GM12873 (cell line): ENCODE results near the gene MORF4L1.

Experiments
- TF ChIP-seq, protein P1 (sequence below): IDR thresholded peaks from 2 replicates; pipeline ENCODE4 v1.5.1; 2012; ENCODE audit warnings: low read depth, mild to moderate bottlenecking, moderate library complexity, low read length, control low read depth; ENCODE audit not compliant: insufficient read depth; ENCODE audit errors: missing control alignments

The MORF4L1 gene

DNA sequence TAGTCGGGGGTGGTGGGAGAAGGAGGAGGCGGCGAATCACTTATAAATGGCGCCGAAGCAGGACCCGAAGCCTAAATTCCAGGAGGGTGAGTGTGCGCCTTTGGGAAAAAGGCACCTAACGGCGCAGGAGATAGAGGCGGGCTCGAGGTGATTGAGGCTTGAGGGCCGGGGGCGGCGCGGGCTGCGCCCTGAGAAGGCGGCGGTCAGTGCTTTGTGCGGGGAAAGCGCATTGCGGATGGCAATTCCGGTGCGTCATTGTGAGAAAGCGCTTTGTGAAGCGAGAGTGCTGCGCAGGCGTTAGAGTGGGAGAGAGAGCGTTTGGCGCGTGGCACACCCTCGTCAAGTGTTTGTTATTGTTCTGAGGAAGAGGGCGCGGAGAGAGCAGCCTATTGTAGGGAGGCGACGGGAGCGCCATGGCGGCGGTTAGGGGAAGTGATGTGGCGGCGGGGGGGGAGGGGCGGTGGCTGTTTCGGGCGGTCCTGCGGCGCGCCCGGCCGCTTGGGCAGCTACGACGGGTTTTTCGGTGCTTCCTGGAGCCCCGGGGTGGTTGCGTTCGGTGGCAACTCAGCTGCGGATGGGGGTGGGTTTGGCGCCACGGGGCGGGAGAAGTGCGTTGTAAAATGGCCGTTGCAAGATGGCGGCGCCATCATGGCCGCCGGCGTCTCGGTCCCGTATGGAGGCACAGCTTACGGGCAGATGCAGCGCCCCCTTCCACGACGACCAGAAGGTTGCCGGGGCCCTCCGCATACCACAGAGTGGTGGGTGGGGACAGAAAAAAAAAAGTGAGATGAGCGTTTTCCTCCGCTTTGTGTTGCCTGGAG, 492 bp downstream of the MORF4L1 start:
- TF ChIP-seq, protein P1, sequence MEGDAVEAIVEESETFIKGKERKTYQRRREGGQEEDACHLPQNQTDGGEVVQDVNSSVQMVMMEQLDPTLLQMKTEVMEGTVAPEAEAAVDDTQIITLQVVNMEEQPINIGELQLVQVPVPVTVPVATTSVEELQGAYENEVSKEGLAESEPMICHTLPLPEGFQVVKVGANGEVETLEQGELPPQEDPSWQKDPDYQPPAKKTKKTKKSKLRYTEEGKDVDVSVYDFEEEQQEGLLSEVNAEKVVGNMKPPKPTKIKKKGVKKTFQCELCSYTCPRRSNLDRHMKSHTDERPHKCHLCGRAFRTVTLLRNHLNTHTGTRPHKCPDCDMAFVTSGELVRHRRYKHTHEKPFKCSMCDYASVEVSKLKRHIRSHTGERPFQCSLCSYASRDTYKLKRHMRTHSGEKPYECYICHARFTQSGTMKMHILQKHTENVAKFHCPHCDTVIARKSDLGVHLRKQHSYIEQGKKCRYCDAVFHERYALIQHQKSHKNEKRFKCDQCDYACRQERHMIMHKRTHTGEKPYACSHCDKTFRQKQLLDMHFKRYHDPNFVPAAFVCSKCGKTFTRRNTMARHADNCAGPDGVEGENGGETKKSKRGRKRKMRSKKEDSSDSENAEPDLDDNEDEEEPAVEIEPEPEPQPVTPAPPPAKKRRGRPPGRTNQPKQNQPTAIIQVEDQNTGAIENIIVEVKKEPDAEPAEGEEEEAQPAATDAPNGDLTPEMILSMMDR = peak; percentile 58

DNA sequence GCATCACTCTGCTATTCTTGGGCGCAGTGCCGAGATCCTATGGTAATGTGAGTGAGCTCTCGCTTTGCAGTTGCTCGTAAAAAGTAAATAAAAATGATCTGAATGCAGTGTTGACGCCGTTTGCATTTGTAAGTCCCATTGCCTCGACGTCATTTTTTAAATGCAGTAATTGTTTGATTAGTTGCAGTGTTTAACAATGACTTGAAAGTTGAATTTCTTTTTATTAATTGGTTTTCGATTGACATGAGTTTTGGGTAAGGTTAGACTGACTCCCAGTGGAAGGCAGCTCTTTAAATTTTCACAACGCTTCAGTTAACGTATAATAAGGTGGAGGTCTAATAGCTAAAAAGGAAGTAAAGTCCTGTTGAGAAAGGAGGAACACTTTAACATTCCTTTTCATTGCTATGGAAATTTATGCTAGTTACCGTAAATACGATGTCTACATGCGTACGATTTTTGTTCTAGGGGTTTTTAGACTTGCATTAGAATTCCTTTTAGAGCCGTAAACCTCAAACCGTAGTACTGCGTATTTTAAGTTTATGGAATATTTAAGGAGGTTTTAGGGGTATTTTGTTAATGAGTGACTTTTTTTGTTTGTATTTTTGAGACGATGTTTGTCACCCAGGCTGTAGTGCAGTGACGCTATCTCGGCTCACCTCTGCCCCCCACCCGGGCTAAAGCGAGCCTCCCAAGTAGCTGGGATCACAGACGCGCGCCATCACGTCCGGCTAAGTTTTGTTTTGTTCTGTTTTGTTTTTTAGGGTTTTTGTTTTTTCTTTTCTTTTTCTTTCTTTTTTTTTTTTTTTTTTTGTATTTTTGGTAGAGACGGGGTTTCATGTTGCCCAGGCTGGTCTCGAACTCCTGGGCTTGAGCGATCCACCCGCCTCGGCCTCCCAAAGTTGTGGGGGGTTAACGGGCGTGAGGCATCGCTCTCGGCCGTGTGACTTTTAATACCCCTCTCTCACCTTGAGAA, 1.4 kb downstream of the MORF4L1 start:
- TF ChIP-seq, protein P1 = no peak

DNA sequence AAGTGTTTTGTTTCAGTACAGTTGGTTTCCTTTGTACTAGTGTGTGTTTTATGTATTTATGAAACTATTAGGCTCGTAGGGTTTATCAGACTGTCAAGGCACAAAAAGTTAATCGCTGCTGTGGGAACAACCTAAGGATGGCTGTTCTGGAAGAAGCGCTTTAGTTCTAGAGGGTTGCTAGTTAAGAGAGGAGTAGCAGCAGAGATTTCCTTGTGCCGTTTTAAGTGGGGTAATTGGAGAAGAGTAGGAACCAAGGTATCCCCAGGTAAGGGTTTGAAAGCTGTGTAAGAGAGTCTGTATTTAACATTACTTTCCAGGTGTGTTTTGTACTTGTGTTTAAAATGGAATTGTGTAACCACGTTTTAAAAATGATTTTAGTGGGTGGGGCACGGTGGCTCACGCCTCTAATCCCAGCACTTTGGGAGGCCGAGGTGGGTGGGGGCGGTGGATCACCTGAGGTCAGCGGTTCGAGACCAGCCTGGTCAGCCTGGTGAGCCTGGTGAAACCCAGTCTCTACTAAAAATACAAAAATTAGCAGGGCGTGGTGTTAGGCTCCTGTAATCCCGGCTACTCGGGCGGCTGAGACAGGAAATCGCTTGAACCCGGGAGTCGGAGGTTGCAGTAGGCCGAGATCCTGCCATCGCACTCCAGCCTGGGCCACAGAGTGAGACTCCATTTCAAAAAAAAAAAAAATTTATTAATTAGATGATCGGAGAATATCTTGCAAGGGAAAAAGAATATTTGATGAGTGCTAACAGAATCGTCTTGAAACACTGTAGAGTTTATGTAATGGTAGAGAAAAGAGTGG, 2.6 kb downstream of the MORF4L1 start:
- TF ChIP-seq, protein P1 = no peak

DNA sequence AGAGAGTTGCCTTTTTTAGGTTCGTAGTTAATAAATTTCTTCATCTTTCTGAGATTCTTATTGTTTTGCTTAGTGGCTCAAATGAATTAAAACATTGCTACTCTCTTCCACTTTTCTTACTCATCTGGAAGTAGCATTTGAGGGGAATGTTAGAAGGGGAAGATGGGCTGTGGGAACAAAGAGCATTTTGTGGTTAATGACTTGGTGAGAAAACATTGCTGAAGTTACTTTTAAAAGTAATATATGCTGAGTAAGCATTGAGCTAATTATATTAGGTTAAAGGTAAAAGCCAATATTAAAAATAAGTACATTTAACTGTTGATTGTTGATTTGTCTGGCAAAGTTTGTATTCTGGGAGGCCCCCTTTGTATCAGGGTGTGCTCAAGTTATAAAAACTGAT, 5.7 kb downstream of the MORF4L1 start:
- TF ChIP-seq, protein P1 = no peak

DNA sequence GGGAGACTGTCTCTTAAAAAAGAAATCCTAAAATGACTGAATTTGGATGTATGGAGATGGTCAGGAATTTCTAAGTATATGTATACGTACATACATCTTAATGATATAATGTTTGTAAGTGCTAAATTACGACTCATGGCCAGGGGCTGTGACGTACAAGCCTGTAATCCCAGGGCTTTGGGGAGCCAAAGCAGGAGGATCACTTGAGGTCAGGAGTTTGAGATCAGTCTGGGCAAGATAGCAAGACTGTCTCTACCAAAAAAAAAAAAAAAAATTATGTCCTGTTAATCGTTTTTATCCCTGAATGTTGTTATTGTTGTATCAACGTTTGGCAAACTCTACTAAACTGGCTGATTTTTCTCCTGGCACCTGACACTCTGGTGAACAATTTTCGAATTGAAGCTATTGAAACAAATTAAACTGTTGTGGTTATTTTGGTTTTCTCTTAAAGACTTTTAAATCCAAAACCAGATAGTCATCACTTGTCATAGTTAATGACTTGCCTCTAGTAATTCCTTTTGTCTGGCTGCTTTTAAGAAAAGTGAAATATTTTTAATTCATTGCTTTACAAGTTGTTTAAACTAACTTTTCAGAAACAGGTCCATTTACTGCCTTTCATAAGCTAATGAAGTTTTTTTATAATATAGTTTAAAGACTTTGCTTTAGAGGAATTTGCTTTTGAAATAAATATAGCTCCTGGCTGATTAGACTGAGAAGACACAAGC, 7.0 kb downstream of the MORF4L1 start:
- TF ChIP-seq, protein P1 = no peak

DNA sequence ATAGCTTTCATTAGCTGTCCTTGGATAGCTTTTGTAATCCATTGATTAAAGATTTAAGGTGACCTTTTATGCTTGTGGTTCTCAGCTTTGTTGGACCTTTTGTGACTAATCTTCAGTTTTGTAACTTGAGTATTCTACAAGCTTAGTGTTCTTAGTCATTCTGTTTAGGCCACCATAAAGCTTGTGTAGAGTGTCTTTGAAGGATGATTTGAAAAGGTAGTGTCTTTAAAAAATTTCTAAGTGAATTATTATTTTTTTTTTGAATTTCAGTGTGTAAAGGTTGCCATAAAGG, 7.5 kb downstream of the MORF4L1 start:
- TF ChIP-seq, protein P1 = no peak
